GM12874 (cell line): ENCODE results near the gene LRRC51.

Experiments used
- TF ChIP-seq, protein P1 (sequence below): IDR thresholded peaks from 2 replicates; pipeline ENCODE4 v1.5.1; 2011; ENCODE audit warnings: low read depth, mild to moderate bottlenecking, control low read depth, low read length, moderate library complexity; ENCODE audit not compliant: insufficient read depth

LRRC51 gene

GRCh38 chr11:72061739-72062396 is 18.8 kb upstream of the LRRC51 start:
- TF ChIP-seq, protein P1, sequence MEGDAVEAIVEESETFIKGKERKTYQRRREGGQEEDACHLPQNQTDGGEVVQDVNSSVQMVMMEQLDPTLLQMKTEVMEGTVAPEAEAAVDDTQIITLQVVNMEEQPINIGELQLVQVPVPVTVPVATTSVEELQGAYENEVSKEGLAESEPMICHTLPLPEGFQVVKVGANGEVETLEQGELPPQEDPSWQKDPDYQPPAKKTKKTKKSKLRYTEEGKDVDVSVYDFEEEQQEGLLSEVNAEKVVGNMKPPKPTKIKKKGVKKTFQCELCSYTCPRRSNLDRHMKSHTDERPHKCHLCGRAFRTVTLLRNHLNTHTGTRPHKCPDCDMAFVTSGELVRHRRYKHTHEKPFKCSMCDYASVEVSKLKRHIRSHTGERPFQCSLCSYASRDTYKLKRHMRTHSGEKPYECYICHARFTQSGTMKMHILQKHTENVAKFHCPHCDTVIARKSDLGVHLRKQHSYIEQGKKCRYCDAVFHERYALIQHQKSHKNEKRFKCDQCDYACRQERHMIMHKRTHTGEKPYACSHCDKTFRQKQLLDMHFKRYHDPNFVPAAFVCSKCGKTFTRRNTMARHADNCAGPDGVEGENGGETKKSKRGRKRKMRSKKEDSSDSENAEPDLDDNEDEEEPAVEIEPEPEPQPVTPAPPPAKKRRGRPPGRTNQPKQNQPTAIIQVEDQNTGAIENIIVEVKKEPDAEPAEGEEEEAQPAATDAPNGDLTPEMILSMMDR: no peak

DNA sequence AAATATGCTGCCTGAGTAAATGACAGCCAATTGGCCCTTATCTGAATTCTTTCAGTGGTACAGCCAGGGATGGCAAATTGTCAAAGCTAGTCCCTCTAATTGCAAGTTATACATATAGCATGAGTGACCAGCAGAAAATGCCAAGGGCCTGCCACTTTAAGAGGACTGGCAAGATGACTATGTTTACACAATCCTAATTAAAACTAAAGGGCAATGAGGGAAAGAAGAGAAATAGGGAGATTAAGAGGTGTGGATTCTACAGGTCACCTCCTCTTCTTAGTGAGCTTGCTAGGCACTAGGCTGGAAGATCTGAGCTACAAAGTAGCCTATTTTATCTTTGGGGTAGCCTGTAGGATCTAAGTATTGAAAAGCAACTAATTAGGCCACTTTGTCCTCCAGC is 13.8 kb upstream of the LRRC51 start:
- TF ChIP-seq, protein P1: no peak

- TF ChIP-seq, protein P1: no peak
Measured at GRCh38 chr11:72067266-72067665, 13.4 kb upstream of the LRRC51 start.

DNA sequence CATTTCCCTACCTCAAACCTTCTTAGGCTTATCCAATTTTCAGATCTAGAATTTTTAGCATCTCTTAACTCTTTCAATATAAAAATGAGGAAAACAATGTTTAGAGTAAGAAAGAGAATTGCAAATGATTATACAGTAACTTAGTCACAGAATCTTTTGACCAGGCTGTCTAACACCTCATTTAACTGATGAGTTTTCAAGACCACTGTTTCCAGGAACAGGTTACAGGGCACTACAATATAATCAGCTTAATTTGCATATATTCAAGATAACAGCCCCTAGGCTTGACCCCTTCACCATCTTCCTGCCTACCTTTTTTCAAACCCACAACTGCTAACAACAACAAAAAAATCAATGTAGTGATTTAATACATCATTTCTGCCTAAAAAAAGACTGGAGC is 13.0 kb upstream of the LRRC51 start:
- TF ChIP-seq, protein P1: no peak

DNA sequence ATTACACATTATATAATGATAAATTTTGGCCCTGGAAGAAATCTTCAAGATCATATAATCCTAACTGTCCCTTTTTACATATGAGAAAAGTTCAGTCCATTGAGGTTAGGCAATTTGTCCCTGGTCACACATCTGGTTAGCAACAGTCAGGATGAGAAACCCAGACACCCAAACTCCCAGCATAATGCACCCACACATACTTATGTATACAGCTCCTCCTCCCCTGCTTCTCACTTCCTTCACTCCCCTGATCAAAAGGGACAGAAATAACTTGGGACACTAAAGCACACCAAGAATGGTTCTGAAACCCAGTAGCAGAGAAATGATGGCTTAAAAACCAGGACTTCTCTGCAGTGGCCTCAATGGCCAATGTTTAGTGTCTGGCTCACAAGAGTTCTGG is 11.4 kb upstream of the LRRC51 start:
- TF ChIP-seq, protein P1: no peak

- TF ChIP-seq, protein P1: no peak
Measured at GRCh38 chr11:72069787-72070251, 10.8 kb upstream of the LRRC51 start.

GRCh38 chr11:72070491-72070890 is 10.2 kb upstream of the LRRC51 start:
- TF ChIP-seq, protein P1: no peak
